Neural cell (in vitro differentiated cells): ENCODE data around the gene CCDC9B.

ENCODE experiments used
- EP300 ChIP-seq: fragments of 450-650 bp; conservative IDR thresholded peaks from 2 replicates; pipeline ENCODE4 v1.6.1; 2014; ENCODE audit warnings: antibody characterized with exemption, mild to moderate bottlenecking, moderate library complexity; ENCODE audit not compliant: poor library complexity, severe bottlenecking
- EZH2 ChIP-seq: fragments of 200-600, 300-800 bp; shearing (Covaris generic), sonication (generic); IDR thresholded peaks from 2 replicates; pipeline ENCODE4 v1.6.1; 2014; ENCODE audit warnings: antibody characterized with exemption, low read length, borderline replicate concordance, mild to moderate bottlenecking; ENCODE audit not compliant: insufficient read depth, poor library complexity, severe bottlenecking
- MXI1 ChIP-seq: fragments of 450-650 bp; conservative IDR thresholded peaks from 2 replicates; pipeline ENCODE4 v1.6.1; 2014; ENCODE audit warnings: antibody characterized with exemption, mild to moderate bottlenecking; ENCODE audit not compliant: poor library complexity, severe bottlenecking
- POLR2AphosphoS5 ChIP-seq: IDR thresholded peaks from 2 replicates; pipeline ENCODE4 v1.6.1; 2012
- RAD21 ChIP-seq: fragments of 450-650 bp; conservative IDR thresholded peaks from 2 replicates; pipeline ENCODE4 v1.6.1; 2014; ENCODE audit warnings: antibody characterized with exemption, mild to moderate bottlenecking, moderate library complexity
- REST ChIP-seq: IDR thresholded peaks from 2 replicates; pipeline ENCODE4 v1.6.1; 2012; ENCODE audit warnings: borderline replicate concordance
- SMC3 ChIP-seq: fragments of 450-650 bp; conservative IDR thresholded peaks from 2 replicates; pipeline ENCODE4 v1.6.1; 2014; ENCODE audit warnings: antibody characterized with exemption, mild to moderate bottlenecking, moderate library complexity; ENCODE audit not compliant: poor library complexity
- TF ChIP-seq, protein P1 (sequence below): fragments of 450-650 bp; IDR thresholded peaks from 2 replicates; pipeline ENCODE4 v1.5.1; 2014; ENCODE audit warnings: antibody characterized with exemption, mild to moderate bottlenecking, moderate library complexity; ENCODE audit not compliant: poor library complexity, severe bottlenecking

GRCh38 chr15:40328176-40328575, 12.6 kb downstream of the CCDC9B start:
- TF ChIP-seq RAD21 (no peak), EZH2 (no peak), EP300 (no peak), POLR2AphosphoS5 (no peak), REST (no peak), SMC3 (no peak), MXI1 (no peak)
- TF ChIP-seq, protein P1, sequence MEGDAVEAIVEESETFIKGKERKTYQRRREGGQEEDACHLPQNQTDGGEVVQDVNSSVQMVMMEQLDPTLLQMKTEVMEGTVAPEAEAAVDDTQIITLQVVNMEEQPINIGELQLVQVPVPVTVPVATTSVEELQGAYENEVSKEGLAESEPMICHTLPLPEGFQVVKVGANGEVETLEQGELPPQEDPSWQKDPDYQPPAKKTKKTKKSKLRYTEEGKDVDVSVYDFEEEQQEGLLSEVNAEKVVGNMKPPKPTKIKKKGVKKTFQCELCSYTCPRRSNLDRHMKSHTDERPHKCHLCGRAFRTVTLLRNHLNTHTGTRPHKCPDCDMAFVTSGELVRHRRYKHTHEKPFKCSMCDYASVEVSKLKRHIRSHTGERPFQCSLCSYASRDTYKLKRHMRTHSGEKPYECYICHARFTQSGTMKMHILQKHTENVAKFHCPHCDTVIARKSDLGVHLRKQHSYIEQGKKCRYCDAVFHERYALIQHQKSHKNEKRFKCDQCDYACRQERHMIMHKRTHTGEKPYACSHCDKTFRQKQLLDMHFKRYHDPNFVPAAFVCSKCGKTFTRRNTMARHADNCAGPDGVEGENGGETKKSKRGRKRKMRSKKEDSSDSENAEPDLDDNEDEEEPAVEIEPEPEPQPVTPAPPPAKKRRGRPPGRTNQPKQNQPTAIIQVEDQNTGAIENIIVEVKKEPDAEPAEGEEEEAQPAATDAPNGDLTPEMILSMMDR: no peak
